WI38 (cell line): ENCODE data around the gene APBA2.

ENCODE experiments used
- H3K4me3 ChIP-seq: 2 replicates; pipeline ENCODE4 v1.5.1; 2011; ENCODE audit warnings: low read depth, mild to moderate bottlenecking, control low read depth, low read length
- CTCF ChIP-seq: IDR thresholded peaks from 2 replicates; pipeline ENCODE4 v1.5.1; 2012; ENCODE audit warnings: low read depth, mild to moderate bottlenecking, control low read depth, low read length

Gene APBA2

GRCh38 chr15:29090617-29091466 is 205.1 kb downstream of the APBA2 start:
- TF ChIP-seq CTCF = peak; percentile 95

GRCh38 chr15:29091666-29092065 is 205.9 kb downstream of the APBA2 start:
- no peak for TF ChIP-seq CTCF
- H3K4me3 ChIP-seq = no peak overlapping the region

More at GRCh38 chr15:29090617-29091466, 205.1 kb downstream of the APBA2 start:
- H3K4me3 ChIP-seq = no peak overlapping the region

GRCh38 chr15:29092376-29093064 is 206.7 kb downstream of the APBA2 start:
- no peak for TF ChIP-seq CTCF
- no peak overlapping the region for H3K4me3 ChIP-seq

GRCh38 chr15:29093065-29093435 is 207.3 kb downstream of the APBA2 start:
- no peak for TF ChIP-seq CTCF
- H3K4me3 ChIP-seq = no peak overlapping the region

- no peak overlapping the region for H3K4me3 ChIP-seq
- TF ChIP-seq CTCF = no peak
These were observed 208.0 kb downstream of the APBA2 start for GRCh38 chr15:29093696-29094343.

- no peak overlapping the region for H3K4me3 ChIP-seq
- TF ChIP-seq CTCF = no peak
These were observed 208.9 kb downstream of the APBA2 start for GRCh38 chr15:29094711-29095110.
